Spleen (tissue), 7 donors: ENCODE measurements around the gene RNF224.
A peak's percentile ranks its signal among the peaks of the same experiment; 100 is the strongest.

Source experiments
- POLR2A ChIP-seq, 3 donors: fragments of 450-650 bp; IDR thresholded peaks; one replicate each; pipeline ENCODE4 v1.5.1; 2017; ENCODE audit warnings: antibody characterized with exemption in 3 of 3, mild to moderate bottlenecking in 1 of 3
- POLR2AphosphoS5 ChIP-seq, 3 donors: sonication (generic); formaldehyde crosslinking; IDR thresholded peaks; one replicate each; pipeline ENCODE4 v1.5.1; 2017; ENCODE audit warnings: antibody characterized with exemption in 3 of 3
- TF ChIP-seq, protein P1 (sequence below), 11 experiments: fragments of 200-600 bp in 7 of 11; fragments of 450-650 bp in 4 of 11; sonication (generic) in 4 of 11; IDR thresholded peaks in 8 of 11; conservative IDR thresholded peaks in 3 of 11; 1 replicate in 7 of 11; 2 replicates in 4 of 11; pipeline versions ENCODE4 v1.4.0 to v1.8.0; 2016 to 2021; ENCODE audit warnings: antibody characterized with exemption in 11 of 11, inconsistent platforms in 4 of 11, mild to moderate bottlenecking in 1 of 11
- donor health status: DM: no; HTN: no; CAD: no; lungs with moderate emphysema.
- donor health status: DM: no; HTN: no; CAD: no.
- donor health status: DM: no; HTN: no; CAD: no.

GRCh38 chr9:137267933-137268355, 40.6 kb downstream of the RNF224 start:
- TF ChIP-seq, protein P1, sequence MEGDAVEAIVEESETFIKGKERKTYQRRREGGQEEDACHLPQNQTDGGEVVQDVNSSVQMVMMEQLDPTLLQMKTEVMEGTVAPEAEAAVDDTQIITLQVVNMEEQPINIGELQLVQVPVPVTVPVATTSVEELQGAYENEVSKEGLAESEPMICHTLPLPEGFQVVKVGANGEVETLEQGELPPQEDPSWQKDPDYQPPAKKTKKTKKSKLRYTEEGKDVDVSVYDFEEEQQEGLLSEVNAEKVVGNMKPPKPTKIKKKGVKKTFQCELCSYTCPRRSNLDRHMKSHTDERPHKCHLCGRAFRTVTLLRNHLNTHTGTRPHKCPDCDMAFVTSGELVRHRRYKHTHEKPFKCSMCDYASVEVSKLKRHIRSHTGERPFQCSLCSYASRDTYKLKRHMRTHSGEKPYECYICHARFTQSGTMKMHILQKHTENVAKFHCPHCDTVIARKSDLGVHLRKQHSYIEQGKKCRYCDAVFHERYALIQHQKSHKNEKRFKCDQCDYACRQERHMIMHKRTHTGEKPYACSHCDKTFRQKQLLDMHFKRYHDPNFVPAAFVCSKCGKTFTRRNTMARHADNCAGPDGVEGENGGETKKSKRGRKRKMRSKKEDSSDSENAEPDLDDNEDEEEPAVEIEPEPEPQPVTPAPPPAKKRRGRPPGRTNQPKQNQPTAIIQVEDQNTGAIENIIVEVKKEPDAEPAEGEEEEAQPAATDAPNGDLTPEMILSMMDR (IDR thresholded peaks at IDR 0.05 in 8 of 11, conservative IDR thresholded peaks at IDR 0.05 in 3 of 11): no peak
- no peak for TF ChIP-seq POLR2A (IDR thresholded peaks at IDR 0.05)
- TF ChIP-seq POLR2AphosphoS5 (IDR thresholded peaks at IDR 0.05): peak in 1 of 3 donors; percentile 25
